K562 (cell line): ENCODE data around the gene LINS1. TPM values are rescaled to one million over a fixed set of nuclear protein-coding genes. Genes with fewer than 3 reads are reported as not detected.

Experiments
- ARID4B ChIP-seq: sonication (generic); formaldehyde crosslinking; IDR thresholded peaks from 2 replicates; pipeline ENCODE4 v1.8.0; 2022; ENCODE audit warnings: mild to moderate bottlenecking, missing genetic modification reagents
- EP400 ChIP-seq: fragments of 450-650 bp; IDR thresholded peaks from 2 replicates; pipeline ENCODE4 v1.6.1; 2017; ENCODE audit warnings: antibody characterized with exemption, mild to moderate bottlenecking, moderate library complexity
- FOXK2 ChIP-seq, 2 experiments: fragments of 450-650 bp; IDR thresholded peaks in 1 of 2; conservative IDR thresholded peaks in 1 of 2; 2 replicates each; pipeline ENCODE4 v1.6.1; 2016; ENCODE audit warnings: low read depth in 2 of 2, mild to moderate bottlenecking in 1 of 2
- HCFC1 ChIP-seq: IDR thresholded peaks from 2 replicates; pipeline ENCODE4 v1.6.1; 2012; ENCODE audit warnings: low read depth, low read length, improper control_type of control experiment
- MAZ ChIP-seq, 2 experiments: fragments of 450-650 bp in 1 of 2; sonication (generic) in 1 of 2; formaldehyde crosslinking; IDR thresholded peaks in 1 of 2; conservative IDR thresholded peaks in 1 of 2; 2 replicates each; pipeline versions ENCODE4 v1.4.0 to v1.5.0; 2020; ENCODE audit warnings: mild to moderate bottlenecking in 1 of 2, missing genetic modification reagents in 1 of 2
- NEUROD1 ChIP-seq: fragments of 150-350 bp; IDR thresholded peaks from 2 replicates; pipeline ENCODE4 v1.6.1; 2014; ENCODE audit warnings: borderline replicate concordance, low read length, low read depth; ENCODE audit not compliant: partially characterized antibody
- NFRKB ChIP-seq: fragments of 450-650 bp; IDR thresholded peaks from 2 replicates; pipeline ENCODE4 v1.6.1; 2016; ENCODE audit warnings: low read depth
- PCBP1 ChIP-seq: fragments of 200-400 bp; formaldehyde crosslinking; IDR thresholded peaks from 2 replicates; pipeline ENCODE4 v1.6.1; 2018; ENCODE audit warnings: mild to moderate bottlenecking, low read depth, low read length; ENCODE audit not compliant: poor library complexity, severe bottlenecking
- PHF21A ChIP-seq: fragments of 450-650 bp; IDR thresholded peaks from 2 replicates; pipeline ENCODE4 v1.6.1; 2017; ENCODE audit warnings: low read depth, borderline replicate concordance
- PKNOX1 ChIP-seq: fragments of 450-650 bp; IDR thresholded peaks from 2 replicates; pipeline ENCODE4 v1.6.1; 2016
- POLR2AphosphoS2 ChIP-seq: IDR thresholded peaks from 2 replicates; pipeline ENCODE4 v1.6.1; 2012; ENCODE audit warnings: low read length, improper control_type of control experiment
- PPARD ChIP-seq: fragments of 250-450 bp; sonication (Bioruptor Pico); IDR thresholded peaks from 2 replicates; pipeline ENCODE4 v1.8.0; 2022; ENCODE audit warnings: inconsistent platforms, mild to moderate bottlenecking, moderate library complexity
- PRPF4 ChIP-seq: fragments of 200-400 bp; formaldehyde crosslinking; IDR thresholded peaks from one replicate; pipeline ENCODE4 v1.6.1; 2017; ENCODE audit warnings: low read length, low read depth, mild to moderate bottlenecking; ENCODE audit not compliant: insufficient read depth, poor library complexity, severe bottlenecking
- SMAD4 ChIP-seq: fragments of 250-450 bp; sonication (Bioruptor Pico); conservative IDR thresholded peaks from 2 replicates; pipeline ENCODE4 v1.8.0; 2021; ENCODE audit warnings: inconsistent platforms, mild to moderate bottlenecking, moderate library complexity
- ZBTB11 ChIP-seq, 3 experiments: fragments of 200-800 bp in 1 of 3; fragments of 250-450 bp in 1 of 3; fragments of 450-650 bp in 1 of 3; sonication (Bioruptor Pico) in 1 of 3; sonication (Bioruptor generic) in 1 of 3; formaldehyde crosslinking in 1 of 3; IDR thresholded peaks; 2 replicates each; pipeline versions ENCODE4 v1.6.1 to v1.8.0; 2016 to 2022; ENCODE audit warnings: mild to moderate bottlenecking in 2 of 3, missing genetic modification characterization in 2 of 3, missing compliant biosample characterization in 1 of 3, moderate library complexity in 1 of 3
- ZC3H4 ChIP-seq: sonication (generic); formaldehyde crosslinking; IDR thresholded peaks from 2 replicates; pipeline ENCODE4 v1.9.0; 2021; ENCODE audit warnings: missing genetic modification reagents, borderline replicate concordance
- ZNF175 ChIP-seq: fragments of 200-800 bp; sonication (Bioruptor generic); IDR thresholded peaks from 2 replicates; pipeline ENCODE4 v1.6.1; 2016; ENCODE audit warnings: low read depth, mild to moderate bottlenecking, missing genetic modification characterization, missing compliant biosample characterization
- ZNF57 ChIP-seq: fragments of 450-650 bp; formaldehyde crosslinking; IDR thresholded peaks from 2 replicates; pipeline ENCODE4 v1.4.0; 2020; ENCODE audit warnings: mild to moderate bottlenecking, moderate library complexity
- ZNF77 ChIP-seq: fragments of 250-450 bp; sonication (Bioruptor Pico); IDR thresholded peaks from 2 replicates; pipeline ENCODE4 v1.5.0; 2020
- polyA plus RNA-seq, 8 experiments: library from polyadenylated mRNA; depleted of rRNA in 4 of 8; stranded (reverse) in 5 of 8; unstranded in 3 of 8; fragments of >200 nt; fragmentation: Nextera tagmentation in 2 of 8; fragmentation: Illumina TruSeq in 1 of 8; extraction: Ambion mirVana in 2 of 8; extraction: Trizol in 1 of 8; gene quantifications; 2 replicates each; pipeline versions ENCODE4 v1.2.1 to v1.2.3, GENCODE V29; 2011 to 2014; ENCODE audit warnings: inconsistent platforms in 1 of 8, missing spikeins in 1 of 8
- total RNA-seq, 7 experiments: library from RNA; depleted of rRNA in 6 of 7; stranded (reverse); fragments of >200 nt in 6 of 7; fragmentation: Illumina TruSeq in 2 of 7; extraction: Trizol in 2 of 7; gene quantifications; 2 replicates each; pipeline versions ENCODE4 v1.2.1 to v1.2.3, GENCODE V29; 2011 to 2021; ENCODE audit warnings: low replicate concordance in 1 of 7

Gene LINS1
- total and polyA plus RNA-seq, 9 of the 15 experiments (the other 6 are each of a cell fraction or from before 2014, with no cell fraction given): 15.4 to 31.4 (median 24.6) TPM

GRCh38 chr15:100601617-100602063, 344 bp downstream of the LINS1 start (continued):
- TF ChIP-seq ZBTB11 (CRISPR knock-in tag; IDR thresholded peaks at IDR 0.05) (0 out of 6 replicates have a peak, but pooled peaks of 1 of the 3 experiments have one; percentile 23), PKNOX1 (no peak), FOXK2 (conservative IDR thresholded peaks at IDR 0.05 in 1 of 2, IDR thresholded peaks at IDR 0.05 in 1 of 2; ENCODE audit: low read depth in 2 of 2) (no peak), PCBP1 (no peak), ZNF77 (CRISPR knock-in tag) (no peak), NFRKB (peak; percentile 63; the same call in 1 of the 2 replicates), ZNF175 (CRISPR knock-in tag) (no peak), SMAD4 (0 out of 2 replicates have a peak, but pooled peaks have one; percentile 16), EP400 (peak; percentile 20), PPARD (CRISPR knock-in tag) (no peak), PHF21A (no peak), ZNF57 (no peak), HCFC1 (no peak), ARID4B (CRISPR knock-in tag) (peak; percentile 47; the same call in 1 of the 2 replicates), NEUROD1 (no peak), POLR2AphosphoS2 (no peak), ZC3H4 (CRISPR knock-in tag) (no peak), MAZ (CRISPR knock-in tag; conservative IDR thresholded peaks at IDR 0.05 in 1 of 2, IDR thresholded peaks at IDR 0.05 in 1 of 2) (no peak), PRPF4 (no peak)
